Stimulated activated CD8-positive, alpha-beta memory T cell treated with anti-CD3 and anti-CD28 coated beads, Interleukin-15, amount 100 ng/mL, for 4 hours (primary cell): Measurements from ENCODE around the gene MBTPS1.
A peak's percentile ranks its signal among the peaks of the same experiment; 100 is the strongest.

Experiments
- DNase-seq, 2 donors: peaks; one replicate each; pipeline ENCODE4 v3.0.0-alpha.2; 2020; ENCODE audit warnings: low read depth in 2 of 2

MBTPS1 gene

DNA sequence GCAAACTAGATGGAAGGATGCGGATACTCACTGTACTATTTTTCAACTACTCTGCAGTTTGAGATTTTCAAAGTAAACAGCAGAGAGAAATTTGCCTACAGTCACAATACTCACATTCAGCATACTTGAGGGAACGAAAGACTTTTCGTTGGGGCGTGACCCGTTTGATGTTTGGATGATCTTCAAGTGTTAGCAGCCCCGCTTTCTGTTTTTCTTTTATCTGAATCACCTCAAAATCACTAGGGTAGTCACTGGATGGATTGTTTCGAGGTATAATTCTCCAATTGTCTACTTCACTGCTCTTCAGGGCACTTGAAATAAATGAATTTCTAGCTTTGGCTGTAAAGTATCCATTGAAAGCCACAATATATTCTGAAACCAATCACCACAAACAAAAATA is 17.8 kb downstream of the MBTPS1 start:
- DNase-seq = no peak

DNA sequence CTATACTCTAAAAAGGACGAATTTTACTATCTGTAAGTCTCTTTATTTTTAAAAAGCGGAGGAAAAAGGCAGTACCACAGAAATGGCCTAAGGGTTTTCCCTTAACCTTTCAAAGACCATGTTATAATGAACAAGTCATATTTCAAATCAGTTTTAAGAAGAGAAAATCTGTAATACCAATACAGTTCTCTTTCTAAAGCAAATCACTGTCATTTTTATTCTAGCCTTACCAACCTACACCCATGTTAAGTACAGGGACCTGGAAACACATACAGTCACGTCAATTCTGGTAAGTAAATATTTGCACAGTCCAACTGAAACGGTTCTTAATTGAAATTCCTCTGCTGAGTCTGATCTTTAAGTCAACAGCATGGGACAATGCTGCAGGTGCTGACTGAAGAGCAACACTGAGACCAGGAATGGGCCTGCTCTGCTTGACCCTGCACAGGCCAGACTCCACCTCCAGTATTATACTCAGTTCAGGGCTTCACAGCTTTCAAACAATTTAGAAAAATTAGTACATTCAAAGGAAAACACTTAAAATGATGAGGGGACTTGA is 20.2 kb downstream of the MBTPS1 start:
- DNase-seq = no peak

DNA sequence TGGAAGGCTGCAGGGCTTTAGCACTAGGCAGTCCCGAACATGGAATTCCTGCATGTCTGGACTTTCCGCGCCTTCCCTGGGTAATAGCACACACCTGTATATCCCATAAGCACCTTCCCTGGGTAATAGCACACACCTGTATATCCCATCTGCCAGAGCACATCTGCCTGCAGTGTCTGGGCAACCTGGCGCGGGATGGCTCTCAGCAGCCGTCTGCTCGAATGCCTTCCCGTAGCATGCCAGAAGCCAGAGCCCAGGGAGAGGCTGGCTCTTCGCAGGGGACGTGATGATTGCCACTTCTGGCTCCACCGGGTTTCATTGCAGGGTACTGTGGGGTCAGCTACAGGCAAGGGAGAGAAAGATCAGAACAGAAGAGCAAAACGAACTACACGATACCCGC is 21.3 kb downstream of the MBTPS1 start:
- DNase-seq = no peak

DNA sequence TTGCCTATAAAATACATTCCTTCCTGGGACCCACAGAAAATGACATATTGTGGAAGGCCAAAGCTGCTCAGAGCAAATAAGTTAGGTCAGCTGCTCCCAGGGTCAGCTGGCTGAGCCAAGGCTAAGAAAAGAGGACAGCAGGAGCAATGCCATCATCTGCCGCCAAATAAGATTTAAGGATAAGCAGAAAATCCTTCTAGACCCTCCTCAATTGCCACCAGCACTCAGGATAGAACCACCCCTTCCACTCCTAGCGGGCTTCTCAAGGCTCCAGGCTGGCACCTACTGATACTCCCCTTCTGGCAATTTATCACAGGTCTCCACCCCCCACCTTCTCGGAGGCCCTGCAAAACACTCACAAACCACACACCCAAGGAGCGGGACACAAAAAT is 22.9 kb downstream of the MBTPS1 start:
- no peak for DNase-seq

DNA sequence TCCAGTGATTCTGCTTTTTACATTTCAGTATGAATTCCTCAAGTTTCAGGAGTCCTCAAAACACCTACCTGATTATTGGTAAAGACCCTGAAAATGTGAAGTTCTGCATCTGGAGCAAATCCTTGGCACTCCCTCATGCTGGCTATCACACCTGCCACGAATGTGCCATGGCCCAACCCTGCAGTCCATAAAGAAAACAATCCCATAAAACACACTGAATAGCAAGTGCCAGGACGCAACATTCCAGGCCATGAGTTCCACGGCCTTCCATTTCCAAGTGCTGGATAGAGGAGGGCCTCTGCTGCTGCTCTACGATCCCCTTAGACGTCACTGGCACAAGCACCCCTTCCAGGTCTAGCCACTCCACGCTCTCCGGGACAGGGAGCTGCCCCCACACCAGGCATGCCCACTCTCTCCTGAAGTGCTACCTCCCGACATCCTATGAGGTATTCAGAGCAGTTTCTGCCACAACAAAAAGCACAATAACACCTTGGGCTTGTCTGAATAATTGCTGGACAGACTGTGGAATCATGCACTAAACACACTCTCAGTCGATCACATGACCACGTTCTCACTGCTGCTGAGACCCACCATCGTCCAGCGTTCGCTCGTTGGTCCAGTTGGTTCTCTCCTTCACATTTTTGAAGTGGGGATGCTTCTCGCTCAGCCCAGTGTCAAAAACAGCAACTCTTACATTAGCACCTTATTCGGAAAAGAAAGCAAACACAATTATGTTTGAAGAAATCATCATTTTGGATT is 23.4 kb downstream of the MBTPS1 start:
- DNase-seq = no peak

DNA sequence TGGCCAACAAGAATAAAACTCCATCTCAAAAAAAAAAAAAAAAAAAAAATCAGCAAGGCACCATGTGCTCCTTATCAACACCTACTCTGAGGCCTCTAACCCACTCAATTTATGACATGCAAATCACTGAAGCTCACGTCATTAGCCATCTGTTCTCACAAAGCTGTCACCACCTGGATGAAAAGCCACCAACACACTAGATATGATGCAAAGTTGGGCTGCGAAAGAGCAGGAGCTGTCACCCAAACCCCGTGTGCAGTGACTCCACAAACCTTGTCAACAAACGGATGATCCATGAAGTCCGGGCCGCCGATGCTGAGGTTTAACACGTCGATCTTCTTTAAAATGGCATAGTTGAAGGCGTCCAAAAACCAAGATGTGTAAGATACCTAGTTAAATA is 25.3 kb downstream of the MBTPS1 start:
- no peak for DNase-seq

DNA sequence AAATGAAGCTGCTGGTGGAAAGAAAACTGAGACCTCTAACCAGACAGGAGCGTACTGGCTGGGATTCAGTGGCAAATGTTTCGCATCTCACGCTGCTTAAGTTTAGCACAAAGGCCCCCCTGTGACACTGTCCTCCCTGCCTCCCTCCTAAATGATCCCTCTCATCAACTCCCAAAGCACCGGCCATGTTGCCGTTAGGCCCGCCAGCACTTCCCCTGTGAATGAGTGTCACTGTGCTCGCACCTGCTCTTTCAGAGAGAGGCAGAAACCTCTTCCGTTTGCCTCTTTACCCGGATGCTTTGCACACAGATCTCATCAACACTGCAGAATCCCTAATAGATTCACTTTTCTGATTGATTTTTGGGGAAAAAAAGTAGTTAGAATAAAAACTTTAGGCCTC is 26.5 kb downstream of the MBTPS1 start:
- DNase-seq = no peak

DNA sequence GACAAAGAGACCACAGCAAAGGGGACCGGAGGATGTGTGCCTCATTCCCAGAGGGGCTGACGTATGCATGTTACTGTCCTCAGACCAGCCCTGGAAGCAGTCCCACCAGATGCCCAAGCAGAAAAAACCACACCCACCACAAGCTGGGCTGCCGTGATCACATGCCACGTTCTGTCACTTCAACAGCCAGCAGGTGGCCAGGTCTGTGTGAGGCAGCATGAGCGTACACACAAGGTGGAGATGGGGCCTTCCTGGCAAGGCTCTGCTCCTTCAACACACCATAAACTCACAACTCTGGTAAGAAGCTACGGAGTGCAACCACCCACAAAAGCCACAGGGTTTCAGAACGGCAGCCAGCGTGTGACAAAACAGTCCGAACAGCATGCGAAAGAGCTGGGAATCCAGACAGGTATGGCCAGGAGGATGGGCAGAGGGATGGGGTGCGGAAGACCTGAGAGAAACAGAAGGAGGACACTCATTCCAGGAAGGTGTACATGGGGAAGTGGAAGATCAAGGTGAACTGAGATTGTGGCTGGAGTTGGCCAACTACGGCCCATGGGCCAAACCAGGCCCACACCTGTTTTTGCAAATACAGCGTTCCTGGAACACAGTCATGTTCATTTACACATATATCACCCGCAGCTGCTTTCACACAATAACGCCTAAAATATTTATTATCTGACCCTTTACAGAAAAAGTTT is 27.9 kb downstream of the MBTPS1 start:
- DNase-seq = no peak

DNA sequence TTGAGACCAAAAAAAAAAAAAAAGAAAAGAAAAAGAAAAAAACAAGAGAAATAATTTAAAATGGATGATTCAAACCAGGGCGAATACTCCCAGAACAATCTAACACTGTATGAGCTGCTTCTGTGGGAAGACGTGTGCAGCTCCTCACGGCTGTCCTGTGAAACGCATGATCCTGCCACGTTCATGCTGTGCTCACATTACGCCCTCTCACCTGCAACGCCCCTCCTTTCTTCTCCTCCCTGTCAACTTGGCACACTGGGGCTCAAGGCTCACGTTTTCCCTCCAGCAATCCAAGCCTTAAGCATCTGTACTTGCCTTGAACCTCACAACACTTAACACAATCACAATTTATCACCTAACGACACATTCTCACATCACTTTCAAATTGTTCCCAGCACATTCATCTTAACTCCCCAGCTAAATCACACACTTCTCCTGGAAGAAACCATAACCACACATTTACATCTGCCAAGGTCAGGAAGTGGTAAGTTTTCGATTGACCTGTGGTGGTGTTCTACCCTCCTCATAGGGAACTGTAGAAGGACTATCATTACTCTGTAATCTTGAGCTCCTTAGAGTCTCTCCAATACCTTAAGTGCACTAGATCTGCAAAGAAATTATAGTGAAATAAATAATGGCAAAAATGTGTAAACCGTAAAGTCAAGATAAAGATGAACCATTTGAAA is 29.1 kb downstream of the MBTPS1 start:
- DNase-seq = no peak

DNA sequence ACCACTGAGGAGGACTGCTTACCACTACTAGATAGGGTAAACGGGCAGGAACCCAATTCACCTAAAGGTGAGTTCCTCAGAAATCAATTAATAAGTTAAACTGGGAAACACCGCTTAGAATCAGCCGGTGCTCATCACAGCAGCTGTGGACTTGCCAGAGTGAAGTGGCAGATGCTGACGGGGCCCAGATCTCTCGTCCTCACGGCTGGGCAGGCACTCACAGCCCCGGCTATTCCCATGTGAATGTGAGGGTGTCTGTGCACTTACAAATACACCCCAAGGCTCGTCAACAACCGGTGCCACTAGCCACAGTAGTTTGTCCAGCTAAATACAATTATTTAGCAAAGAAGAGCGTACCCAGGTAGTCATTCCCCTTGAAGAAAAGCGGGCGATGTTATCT is 29.7 kb downstream of the MBTPS1 start:
- DNase-seq = no peak

DNA sequence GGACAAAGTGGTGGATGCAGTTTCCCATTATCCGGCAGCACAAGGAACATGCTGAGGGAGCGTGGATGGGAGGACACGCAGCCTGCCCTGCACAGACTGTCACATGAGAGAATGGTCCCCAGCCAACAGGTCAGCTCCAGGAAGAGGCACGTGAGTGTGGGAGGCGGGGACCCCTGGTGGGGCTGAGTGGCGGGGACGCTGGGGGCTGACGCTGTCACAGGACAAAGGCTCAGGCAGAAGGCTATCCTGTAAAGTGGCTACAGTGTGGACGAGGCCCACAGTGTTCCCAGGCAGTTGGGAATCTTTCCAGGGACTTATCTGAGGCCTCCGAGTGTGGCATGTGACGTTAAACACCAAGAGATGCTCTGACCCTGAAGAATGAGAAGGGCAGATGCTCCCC is 30.4 kb downstream of the MBTPS1 start:
- DNase-seq = no peak

DNA sequence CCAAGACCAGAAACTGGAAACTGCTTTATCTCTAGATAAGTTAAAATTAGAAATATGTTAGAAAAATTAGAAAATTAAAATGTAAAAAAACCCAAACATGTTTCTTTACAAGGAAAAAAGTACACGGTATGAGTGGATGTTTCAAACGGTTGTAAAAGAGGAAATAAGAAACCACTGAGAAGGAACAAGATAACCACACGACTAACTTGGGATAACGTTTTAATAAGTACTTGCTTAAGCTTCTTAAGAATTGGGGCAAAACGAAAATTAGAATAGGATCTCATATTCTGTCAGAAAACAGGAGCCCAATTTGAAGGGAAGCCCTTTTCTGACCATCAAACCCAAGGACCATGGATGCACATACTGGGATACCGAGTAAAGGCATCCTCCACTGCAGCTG is 31.0 kb downstream of the MBTPS1 start:
- DNase-seq = no peak

DNA sequence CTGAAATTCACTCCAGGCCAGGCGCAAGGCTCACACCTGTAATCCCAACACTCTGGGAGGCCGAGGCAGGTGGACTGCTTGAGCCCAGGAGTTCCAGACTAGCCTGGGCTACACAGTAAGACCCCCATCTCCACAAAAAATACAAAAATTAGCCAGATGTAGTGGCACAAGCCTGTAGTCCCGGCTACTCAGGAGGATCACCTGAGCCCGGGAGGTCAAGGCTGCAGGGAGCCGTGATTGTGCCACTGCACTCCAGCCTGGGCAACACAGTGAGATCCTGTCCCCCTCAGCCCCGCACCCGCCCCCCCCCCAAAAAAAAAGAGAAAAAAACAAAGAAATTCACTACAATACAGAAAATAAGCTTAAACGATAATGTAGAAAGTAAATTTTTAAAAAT is 31.5 kb downstream of the MBTPS1 start:
- no peak for DNase-seq

DNA sequence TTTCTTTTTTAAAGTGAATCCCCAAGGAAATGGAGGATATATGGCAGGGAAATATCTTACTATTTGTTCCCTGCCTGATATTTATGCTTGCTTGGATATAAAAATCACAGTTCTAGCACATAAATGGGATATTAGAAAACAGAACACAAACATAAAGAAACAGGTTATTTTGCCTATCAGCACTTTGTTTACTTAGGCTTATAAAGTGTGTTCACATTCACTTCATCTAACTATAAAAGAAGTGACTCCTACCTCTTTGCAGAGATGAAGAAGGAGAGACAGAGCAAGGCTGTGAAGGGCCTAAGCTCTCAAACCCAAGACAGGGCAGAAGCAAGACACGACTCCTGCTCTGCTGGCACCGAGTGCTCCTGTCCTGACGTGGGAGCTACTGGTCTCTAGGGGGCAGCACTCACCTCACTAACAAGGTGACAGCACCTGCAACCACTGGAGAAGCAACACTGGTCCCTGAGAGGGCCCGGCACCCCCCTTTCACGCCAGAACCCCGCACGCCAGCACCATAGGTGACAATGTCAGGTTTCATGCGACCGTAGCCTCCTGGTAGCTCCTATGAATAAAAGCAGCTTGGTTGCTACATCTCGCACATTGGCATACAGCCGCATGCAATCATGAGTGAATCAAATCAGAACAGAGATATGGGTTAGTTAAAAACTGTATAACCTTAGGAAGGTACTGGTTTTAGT is 32.0 kb downstream of the MBTPS1 start:
- DNase-seq = peak; percentile 27 to 47

DNA sequence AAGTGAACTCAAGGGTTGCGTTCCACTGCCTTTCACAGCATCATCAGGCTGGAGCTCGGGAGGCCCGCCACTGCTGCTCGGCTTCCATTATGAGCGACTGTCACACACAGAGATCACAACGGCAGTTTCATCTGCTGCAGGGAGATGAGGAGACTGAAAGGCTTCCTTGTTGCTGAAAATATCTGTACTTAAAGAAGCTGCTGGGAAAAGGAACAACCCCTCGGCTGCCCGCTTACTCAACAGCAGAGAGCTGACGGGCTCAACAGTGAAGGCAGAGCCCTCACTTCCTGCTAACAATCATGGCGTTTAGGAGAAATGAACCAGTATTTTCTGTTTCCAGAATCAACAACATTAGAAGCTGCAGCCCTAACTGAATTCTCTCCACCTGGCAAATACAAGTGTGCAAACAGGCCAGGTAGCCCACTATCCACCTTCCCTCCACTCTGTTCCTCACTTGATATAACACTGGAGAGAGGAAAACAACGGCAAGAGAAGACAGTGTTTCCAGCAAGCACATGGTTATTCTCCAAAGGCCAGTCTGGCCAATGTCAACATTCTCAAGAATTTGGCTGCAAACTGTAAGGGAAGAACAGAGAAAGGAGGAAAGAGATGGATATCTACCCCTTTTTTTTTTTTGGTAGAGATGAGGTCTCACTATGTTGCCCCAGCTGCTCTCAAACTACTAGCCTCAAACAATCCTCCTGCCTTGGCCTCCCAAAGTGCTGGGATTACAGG is 33.7 kb downstream of the MBTPS1 start:
- DNase-seq = no peak

DNA sequence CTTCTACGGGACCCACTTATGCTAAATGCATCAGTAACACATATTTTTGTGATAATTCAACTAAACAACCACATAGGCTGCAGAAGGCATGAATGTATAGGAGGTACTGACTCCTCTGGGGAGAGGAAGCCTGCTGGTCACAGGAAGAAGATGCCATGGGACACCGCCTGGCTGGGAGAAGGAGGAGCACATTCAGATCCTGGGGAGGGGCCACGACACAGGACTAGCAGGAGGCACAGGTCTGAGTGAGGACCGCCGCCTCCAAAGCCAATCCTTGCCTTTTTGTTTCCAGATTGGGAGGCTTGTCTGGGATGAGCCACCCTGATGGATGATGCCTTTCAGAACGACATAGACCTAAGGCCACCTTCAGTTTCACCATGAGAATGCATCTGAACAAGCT is 34.6 kb downstream of the MBTPS1 start:
- DNase-seq = no peak

DNA sequence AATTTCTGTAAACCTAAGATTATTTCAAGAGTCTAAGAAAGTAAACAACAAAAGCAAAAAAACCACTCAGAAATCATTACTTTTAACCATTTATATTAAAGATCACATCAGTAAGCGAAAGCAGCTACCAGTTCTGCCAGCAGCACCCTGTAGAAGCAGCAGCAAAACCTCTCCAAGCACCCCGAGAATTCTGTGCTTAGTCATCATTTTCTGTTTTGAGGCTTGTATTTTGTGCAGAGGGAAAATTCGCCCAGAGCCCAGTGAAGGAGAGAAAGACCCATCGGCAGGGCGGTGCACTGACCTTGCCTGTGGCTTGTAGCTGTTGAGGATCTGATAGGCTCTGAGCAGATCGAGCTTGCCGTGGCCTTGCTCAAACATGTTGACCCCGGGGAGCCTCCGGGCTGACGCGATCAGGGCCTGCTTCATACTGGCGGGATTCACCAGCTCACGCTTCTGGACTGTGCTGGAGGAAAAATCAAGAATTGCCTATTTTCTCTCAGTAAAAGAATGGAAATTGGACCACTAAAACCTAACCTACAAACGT is 35.2 kb downstream of the MBTPS1 start:
- no peak for DNase-seq

DNA sequence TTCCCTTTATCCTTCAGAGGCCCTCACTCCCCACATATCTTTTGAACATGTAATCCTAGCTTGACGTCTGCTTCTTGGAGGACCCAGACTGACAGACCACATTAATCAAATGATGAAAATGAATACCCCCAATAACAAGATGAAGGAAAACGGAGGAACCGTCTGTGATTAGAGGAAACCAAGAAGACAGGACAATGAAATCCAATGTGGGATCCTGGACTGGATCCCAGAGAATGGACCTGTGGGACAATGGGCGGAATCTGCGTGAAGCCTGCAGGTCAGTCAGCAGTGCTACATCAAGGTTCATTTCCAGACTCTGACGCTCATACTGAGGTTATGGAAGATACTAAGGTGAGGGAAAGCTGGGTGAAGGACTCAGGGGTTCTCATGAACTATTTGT is 35.9 kb downstream of the MBTPS1 start:
- no peak for DNase-seq

DNA sequence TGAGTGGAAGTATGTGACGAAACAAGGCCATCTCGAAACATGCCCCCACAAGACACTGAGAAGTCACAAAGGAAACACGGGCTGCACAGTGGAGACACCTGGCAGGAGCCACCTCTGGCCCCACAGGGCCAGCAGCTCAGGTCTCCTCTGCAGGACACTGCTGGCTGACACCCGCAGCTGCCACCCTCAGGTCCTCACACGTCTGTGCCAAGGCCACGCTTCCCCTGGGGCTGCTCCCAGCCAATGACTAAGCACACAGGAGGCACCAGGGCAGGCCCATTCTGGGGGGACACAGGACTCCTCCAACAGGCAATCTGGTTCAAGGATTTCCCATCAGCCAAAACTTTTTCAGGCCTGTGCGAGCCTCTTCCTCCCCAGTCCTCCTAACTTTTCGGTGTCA is 36.4 kb downstream of the MBTPS1 start:
- DNase-seq = no peak

DNA sequence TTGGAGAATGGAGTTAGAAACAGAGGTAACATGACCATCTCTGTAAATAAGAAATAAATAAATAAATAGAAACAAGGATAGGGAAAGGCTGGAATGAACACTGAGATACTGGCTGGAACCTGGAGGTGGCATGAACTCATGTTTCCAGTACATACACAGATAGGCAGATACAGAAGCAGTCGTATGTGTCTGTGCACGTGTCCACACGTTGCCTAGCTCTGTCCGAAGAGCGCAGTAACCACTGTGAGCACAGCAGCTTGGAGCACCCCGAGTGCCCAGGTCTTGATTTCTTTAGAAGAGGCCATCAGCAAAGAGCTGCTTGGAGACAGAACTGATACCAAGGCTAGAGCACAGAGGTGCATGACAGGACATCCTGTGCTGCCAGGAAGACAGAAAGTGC is 37.1 kb downstream of the MBTPS1 start:
- DNase-seq = no peak

DNA sequence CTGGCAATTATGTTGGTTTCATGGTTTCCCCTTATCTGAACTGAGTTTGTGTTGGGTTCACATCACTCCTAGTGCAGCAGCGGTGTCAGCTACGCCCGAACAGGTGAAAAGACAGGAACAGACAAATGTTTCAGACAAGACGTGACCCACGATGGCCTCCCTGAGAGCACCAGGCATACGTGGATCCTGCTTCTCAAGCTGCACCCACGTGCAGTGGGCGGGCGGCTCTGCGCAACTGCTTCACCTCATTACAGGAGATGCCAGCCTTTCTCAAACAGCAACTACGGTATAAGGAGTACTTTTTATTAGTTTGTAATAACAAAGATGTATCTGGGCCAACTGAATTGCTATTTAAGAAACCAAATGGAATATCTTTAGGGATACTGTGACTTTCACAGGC is 41.4 kb downstream of the MBTPS1 start:
- DNase-seq = no peak
